ENCODE measurements around the gene CACNG1. TPM values are rescaled to one million over a fixed set of nuclear protein-coding genes. Genes with fewer than 3 reads are reported as not detected.

Gene CACNG1
- total and polyA plus RNA-seq, 2 experiments from 2014 or later: not detected

DNA sequence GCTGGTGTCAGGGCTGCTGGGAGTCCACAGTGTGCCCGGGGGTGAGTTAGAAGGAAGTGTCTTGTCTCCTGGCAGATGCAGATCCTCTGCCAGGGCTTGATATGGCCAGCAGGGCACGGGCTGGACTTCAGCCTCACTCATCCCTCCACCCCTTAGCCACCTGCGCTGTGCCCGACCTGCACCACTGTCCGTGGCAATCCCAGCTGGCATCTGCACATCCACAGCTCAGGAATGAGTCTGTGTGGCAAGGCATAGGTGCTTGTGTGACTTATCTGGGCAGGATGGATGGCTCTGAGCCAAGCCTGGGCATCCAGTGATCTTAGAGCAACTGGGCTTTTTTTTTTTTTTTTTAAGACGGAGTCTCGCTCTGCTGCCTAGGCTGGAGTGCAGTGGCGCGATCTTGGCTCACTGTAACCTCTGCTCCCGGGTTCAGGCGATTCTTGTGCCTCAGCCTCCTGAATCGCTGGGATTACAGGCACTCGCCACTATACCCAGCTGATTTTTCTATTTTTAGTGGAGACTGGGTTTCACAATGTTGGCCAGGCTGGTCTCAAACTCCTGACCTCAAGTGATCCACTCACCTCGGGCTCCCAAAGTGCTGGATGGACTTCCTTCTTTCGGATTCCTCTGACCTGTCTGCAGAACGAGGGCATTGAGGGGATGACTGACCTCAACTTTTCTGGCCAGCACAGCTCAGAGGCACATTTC, 22.5 kb upstream of the CACNG1 start:
- Histone ChIP-seq H4K20me1 (ENCODE audit: insufficient read depth, poor library complexity, severe bottlenecking) (no peaks in the 10 kb centered on the region), H3K4me3 (no peak overlapping the region), H3K79me2 (no peaks in the 10 kb centered on the region), H3K9me3 (ENCODE audit: low read depth) (no peaks in the 10 kb centered on the region), H3K4me2 (no peak overlapping the region), H3K27me3 (no peaks in the 10 kb centered on the region), H3K4me1 (ENCODE audit: insufficient read depth) (peaks cover 3% of the 10 kb centered on the region), H3K9me2 (replicated peaks; ENCODE audit: insufficient read depth) (no peaks in the 10 kb centered on the region), H3K36me3 (replicated peaks; ENCODE audit: insufficient read depth, low read depth) (no peaks in the 10 kb centered on the region), H3K27ac (no peak overlapping the region), H2AFZ (no peak overlapping the region)
- DNase-seq (ENCODE audit: low spot score): no peak
- TF ChIP-seq, protein P1, sequence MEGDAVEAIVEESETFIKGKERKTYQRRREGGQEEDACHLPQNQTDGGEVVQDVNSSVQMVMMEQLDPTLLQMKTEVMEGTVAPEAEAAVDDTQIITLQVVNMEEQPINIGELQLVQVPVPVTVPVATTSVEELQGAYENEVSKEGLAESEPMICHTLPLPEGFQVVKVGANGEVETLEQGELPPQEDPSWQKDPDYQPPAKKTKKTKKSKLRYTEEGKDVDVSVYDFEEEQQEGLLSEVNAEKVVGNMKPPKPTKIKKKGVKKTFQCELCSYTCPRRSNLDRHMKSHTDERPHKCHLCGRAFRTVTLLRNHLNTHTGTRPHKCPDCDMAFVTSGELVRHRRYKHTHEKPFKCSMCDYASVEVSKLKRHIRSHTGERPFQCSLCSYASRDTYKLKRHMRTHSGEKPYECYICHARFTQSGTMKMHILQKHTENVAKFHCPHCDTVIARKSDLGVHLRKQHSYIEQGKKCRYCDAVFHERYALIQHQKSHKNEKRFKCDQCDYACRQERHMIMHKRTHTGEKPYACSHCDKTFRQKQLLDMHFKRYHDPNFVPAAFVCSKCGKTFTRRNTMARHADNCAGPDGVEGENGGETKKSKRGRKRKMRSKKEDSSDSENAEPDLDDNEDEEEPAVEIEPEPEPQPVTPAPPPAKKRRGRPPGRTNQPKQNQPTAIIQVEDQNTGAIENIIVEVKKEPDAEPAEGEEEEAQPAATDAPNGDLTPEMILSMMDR (IDR thresholded peaks at IDR 0.05; ENCODE audit: poor library complexity): no peak
- no peak for TF ChIP-seq EZH2phosphoT487 (IDR thresholded peaks at IDR 0.05; ENCODE audit: low read depth, severe bottlenecking, unreplicated experiment)
- TF ChIP-seq EZH2 (IDR thresholded peaks at IDR 0.05; ENCODE audit: borderline replicate concordance): no peak
- 94% methylated on average over 16 of the region's 16 CpGs for WGBS (ENCODE audit: low lambda C conversion rate, missing lambda C conversion rate)

DNA sequence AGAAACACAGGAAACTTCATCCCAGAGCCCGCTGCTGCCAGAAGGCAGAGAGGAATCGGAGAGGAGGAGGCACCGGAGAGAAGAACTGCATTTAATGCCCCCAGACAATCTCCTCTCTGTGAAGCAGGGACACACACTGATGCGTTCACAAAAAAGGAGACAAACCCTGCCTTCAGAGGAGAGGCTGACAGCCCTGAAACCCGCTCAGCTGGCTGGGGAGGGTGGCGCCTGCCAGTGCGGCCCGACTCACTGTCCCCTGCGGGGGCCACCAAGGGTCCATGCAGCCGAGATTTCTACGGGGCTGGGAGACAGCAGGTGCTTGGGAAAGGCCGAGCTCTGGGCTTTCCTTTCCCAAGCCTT, 21.9 kb upstream of the CACNG1 start:
- Histone ChIP-seq H3K9me3 (ENCODE audit: low read depth) (no peaks in the 10 kb centered on the region), H3K79me2 (no peaks in the 10 kb centered on the region), H4K20me1 (ENCODE audit: insufficient read depth, poor library complexity, severe bottlenecking) (no peaks in the 10 kb centered on the region), H3K27me3 (no peaks in the 10 kb centered on the region), H3K4me3 (no peak overlapping the region), H3K9me2 (replicated peaks; ENCODE audit: insufficient read depth) (no peaks in the 10 kb centered on the region), H3K4me1 (ENCODE audit: insufficient read depth) (peaks cover 3% of the 10 kb centered on the region), H3K36me3 (replicated peaks; ENCODE audit: insufficient read depth, low read depth) (no peaks in the 10 kb centered on the region), H3K4me2 (no peak overlapping the region), H2AFZ (no peak overlapping the region), H3K27ac (no peak overlapping the region)
- 95% methylated on average over 12 of the region's 12 CpGs for WGBS (ENCODE audit: low lambda C conversion rate, missing lambda C conversion rate)
- no peak for DNase-seq (ENCODE audit: low spot score)
- TF ChIP-seq EZH2 (IDR thresholded peaks at IDR 0.05; ENCODE audit: borderline replicate concordance): no peak

DNA sequence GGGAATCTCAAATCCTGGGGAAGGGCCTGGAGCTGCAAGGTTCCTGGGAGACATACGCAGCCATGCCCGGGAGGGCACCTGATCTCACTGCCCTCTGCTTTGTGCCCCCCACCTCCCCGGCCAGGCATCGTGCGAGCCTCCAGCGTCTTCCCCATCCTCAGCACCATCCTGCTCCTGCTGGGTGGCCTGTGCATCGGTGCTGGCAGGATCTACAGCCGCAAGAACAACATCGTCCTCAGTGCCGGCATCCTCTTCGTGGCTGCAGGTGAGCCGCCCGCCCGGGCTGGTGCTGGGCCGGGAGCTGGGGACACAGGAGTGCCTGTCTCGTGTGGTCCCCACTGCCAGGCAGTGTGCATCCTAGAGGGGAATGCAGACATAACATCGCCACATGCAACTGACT, 19.6 kb upstream of the CACNG1 start:
- H3K4me3 ChIP-seq: no peak overlapping the region
- no peak overlapping the region for H2AFZ ChIP-seq
- no peaks in the 10 kb centered on the region for H3K9me3 ChIP-seq (ENCODE audit: low read depth)
- TF ChIP-seq EZH2 (IDR thresholded peaks at IDR 0.05; ENCODE audit: borderline replicate concordance) (no peak), EZH2phosphoT487 (IDR thresholded peaks at IDR 0.05; ENCODE audit: low read depth, severe bottlenecking, unreplicated experiment) (no peak)
- TF ChIP-seq, protein P1 (IDR thresholded peaks at IDR 0.05; ENCODE audit: poor library complexity): no peak
- no peaks in the 10 kb centered on the region for H3K4me1 ChIP-seq (ENCODE audit: insufficient read depth)
- no peaks in the 10 kb centered on the region for H4K20me1 ChIP-seq (ENCODE audit: insufficient read depth, poor library complexity, severe bottlenecking)
- H3K79me2 ChIP-seq: no peaks in the 10 kb centered on the region
- WGBS (ENCODE audit: low lambda C conversion rate, missing lambda C conversion rate): 93% methylated on average over 16 of the region's 17 CpGs
- no peaks in the 10 kb centered on the region for H3K27me3 ChIP-seq
- no peaks in the 10 kb centered on the region for H3K36me3 ChIP-seq (replicated peaks; ENCODE audit: insufficient read depth, low read depth)
- no peak overlapping the region for H3K4me2 ChIP-seq
- H3K9me2 ChIP-seq (replicated peaks; ENCODE audit: insufficient read depth): no peaks in the 10 kb centered on the region
- DNase-seq (ENCODE audit: low spot score): no peak
- no peak overlapping the region for H3K27ac ChIP-seq

DNA sequence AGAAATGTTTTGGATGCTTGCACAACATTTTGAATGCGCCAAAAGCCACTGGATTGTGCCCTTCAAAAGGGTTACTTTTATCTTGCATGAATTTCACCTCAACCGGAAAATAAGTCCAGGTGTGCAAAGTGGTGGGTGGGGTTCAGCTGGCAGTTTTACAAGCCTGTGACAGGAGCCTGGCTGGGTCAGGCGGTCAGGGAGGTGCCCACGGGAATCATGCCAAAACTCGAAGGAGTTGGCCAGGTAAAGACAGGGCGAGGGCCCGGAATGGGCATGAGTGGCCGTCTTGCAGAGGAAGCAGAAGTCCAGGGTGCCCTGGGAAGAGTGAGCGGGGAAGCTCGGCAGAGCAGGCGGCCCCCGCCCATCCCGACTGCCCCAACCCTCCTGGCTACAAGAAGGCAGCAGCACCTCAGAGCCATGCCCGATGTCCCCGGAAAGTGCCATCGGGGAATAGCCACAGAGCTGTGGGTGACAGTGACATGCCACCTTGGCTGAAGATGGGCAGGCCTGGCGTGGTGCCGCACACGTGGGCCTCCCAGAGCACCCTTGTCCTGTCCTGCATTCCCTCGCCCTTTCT, 19.1 kb upstream of the CACNG1 start:
- Histone ChIP-seq H2AFZ (no peak overlapping the region), H3K4me2 (no peak overlapping the region), H3K27ac (no peak overlapping the region), H3K4me1 (ENCODE audit: insufficient read depth) (no peaks in the 10 kb centered on the region), H3K36me3 (replicated peaks; ENCODE audit: insufficient read depth, low read depth) (no peaks in the 10 kb centered on the region), H4K20me1 (ENCODE audit: insufficient read depth, poor library complexity, severe bottlenecking) (no peaks in the 10 kb centered on the region), H3K9me3 (ENCODE audit: low read depth) (no peaks in the 10 kb centered on the region), H3K79me2 (no peaks in the 10 kb centered on the region), H3K9me2 (replicated peaks; ENCODE audit: insufficient read depth) (no peaks in the 10 kb centered on the region), H3K4me3 (no peak overlapping the region), H3K27me3 (no peaks in the 10 kb centered on the region)
- TF ChIP-seq, protein P1 (IDR thresholded peaks at IDR 0.05; ENCODE audit: poor library complexity): no peak
- TF ChIP-seq EZH2phosphoT487 (IDR thresholded peaks at IDR 0.05; ENCODE audit: low read depth, severe bottlenecking, unreplicated experiment): no peak
- TF ChIP-seq EZH2 (IDR thresholded peaks at IDR 0.05; ENCODE audit: borderline replicate concordance): no peak
- DNase-seq (ENCODE audit: low spot score): no peak
- WGBS (ENCODE audit: low lambda C conversion rate, missing lambda C conversion rate): 91% methylated on average over 20 of the region's 20 CpGs

Measured in hepatocyte (in vitro differentiated cells).